GM12872 (cell line): ENCODE data around the gene IGFALS.

Experiments
- TF ChIP-seq, protein P1 (sequence below): IDR thresholded peaks from 3 replicates; pipeline ENCODE4 v1.5.1; 2011; ENCODE audit warnings: low read depth, mild to moderate bottlenecking, low read length, moderate library complexity; ENCODE audit not compliant: insufficient read depth

IGFALS gene

DNA sequence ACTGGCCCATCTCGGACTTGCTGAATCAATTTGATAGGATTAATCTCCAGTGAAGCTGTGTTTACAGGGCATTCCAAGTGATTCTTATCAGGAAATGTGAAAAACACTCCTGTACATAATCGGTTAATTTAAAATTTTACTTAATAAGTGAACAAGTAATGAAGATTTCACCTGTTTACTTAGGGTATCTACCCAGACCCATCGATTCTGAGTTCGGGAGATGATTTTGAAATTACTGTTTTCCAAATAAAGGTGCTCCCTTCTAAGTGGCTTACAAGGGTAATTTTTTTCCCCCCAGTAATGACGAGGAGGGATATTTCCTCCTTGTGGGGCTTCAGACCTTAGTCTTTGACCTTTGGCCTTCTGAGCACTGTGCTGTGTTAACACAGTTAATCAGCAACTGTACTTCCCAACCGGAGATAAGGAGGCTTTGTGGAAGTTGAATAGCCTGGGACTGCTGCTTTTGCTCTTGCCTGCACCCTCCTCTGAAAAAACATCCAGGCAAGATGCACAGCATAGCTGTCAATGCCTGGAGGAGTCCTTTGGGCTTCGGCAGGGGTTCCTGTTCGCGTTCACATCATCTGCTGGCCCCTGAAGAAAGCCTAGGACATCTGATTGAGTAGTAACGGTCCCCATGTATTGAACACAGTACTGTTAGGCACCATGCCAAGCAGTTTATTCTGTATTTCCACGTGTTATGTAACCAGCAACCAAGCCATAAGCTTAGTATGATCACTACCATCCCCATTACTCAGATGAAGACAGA, 35.3 kb upstream of the IGFALS start:
- TF ChIP-seq, protein P1, sequence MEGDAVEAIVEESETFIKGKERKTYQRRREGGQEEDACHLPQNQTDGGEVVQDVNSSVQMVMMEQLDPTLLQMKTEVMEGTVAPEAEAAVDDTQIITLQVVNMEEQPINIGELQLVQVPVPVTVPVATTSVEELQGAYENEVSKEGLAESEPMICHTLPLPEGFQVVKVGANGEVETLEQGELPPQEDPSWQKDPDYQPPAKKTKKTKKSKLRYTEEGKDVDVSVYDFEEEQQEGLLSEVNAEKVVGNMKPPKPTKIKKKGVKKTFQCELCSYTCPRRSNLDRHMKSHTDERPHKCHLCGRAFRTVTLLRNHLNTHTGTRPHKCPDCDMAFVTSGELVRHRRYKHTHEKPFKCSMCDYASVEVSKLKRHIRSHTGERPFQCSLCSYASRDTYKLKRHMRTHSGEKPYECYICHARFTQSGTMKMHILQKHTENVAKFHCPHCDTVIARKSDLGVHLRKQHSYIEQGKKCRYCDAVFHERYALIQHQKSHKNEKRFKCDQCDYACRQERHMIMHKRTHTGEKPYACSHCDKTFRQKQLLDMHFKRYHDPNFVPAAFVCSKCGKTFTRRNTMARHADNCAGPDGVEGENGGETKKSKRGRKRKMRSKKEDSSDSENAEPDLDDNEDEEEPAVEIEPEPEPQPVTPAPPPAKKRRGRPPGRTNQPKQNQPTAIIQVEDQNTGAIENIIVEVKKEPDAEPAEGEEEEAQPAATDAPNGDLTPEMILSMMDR, result no peak

DNA sequence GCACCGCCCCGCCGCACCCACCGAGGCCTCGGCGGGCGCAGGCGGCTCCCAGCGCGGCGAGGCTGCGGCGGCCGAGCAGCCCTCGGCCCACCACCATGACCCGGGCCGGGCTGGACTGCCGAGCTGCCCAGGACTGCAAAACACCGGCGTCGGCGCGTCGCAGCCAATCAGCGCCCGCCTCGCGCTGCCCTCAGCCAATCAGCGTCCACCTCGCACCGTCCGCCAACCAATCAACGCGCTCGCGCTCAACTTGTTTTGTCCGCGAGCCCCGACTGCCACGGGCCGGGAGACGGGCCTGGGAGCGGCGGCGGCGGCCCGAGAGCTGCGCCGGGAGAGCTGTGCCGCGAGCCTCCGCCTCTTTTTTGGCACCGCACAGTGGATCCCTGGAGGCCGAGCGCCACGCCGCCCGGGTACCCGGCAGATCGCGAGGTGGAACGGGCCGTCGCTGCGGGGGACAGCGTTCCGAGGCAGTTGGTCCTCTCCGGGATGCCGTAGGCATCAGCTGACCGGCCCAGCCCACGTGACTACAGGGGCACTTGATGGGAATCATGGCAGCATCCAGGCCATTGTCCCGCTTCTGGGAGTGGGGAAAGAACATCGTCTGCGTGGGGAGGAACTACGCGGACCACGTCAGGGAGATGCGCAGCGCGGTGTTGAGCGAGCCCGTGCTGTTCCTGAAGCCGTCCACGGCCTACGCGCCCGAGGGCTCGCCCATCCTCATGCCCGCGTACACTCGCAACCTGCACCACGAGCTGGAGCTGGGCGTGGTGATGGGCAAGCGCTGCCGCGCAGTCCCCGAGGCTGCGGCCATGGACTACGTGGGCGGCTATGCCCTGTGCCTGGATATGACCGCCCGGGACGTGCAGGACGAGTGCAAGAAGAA, 33.4 kb upstream of the IGFALS start, which contains the start of the genes FAHD1 and HAGH:
Gene FAHD1 (plus strand): TSS at position 516 of the 883 bp plus-strand sequence. CDS start 33 bp downstream, at position 549.
Gene HAGH (minus strand): TSS at position 135 of the 883 bp plus-strand sequence. CDS start 38 bp downstream, at position 97.
- TF ChIP-seq, protein P1, result no peak

DNA sequence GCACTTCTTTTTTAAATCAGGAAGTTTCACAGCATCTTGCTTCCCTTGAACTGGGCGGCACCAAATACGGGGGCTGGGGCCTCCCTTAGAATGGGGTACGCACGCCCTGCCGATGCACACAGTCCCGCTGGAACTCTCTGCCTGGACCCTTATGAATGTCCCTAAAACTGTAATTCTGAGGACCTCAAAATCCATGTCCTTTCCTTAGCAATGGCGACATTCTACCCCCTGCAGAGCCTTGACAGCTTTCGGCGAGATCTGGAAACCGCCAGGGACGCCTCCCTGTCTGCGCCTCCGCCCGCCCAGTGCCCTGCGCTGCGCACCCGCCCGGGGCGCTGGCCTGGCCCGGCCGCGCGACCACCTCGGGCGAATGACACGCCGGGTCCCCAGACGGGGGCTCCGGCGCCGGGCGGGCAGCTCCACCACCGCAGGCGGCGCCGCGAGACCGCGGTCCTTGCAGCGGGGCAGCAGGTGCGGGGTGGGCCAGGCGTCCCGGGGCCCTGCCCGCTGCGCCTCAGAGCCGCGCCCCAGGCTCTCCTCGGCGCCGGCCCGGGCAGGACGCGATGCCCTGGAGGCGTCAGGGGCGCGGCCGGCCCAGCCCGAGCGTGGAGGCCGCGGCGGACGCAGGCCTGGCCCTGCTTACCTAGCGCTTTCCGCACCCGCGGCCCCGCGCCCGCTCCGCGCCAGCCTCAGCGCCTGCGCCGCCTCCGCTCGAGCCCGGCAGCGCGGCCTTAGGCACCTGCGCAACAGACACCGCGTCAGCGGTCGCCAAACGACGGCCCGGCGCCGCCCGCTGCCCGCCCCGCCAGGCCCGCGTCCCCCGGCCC, 32.6 kb upstream of the IGFALS start:
- TF ChIP-seq, protein P1, result no peak

DNA sequence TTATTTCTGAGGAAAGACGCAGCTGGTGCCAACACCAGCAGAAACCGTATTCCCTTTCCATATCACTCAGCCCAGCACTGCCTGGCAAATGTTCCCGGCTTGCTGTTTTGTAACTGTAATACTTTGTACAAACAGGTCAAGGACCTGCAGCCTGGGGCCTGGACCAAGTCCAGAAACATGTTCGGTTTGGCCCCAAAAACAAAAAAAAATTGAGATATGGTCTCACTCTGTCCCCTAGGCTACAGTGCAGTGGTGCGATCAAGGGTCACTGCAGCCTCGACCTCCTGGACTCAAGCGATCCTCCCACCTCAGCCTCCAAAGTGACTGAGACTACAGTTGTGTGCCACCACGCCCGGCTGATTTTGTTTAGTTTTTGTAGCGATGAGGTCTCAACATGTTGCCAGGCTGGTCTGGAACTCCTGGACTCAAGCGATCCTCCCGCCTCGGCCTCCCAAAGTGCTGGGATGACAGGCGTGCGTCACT, 31.9 kb upstream of the IGFALS start:
- TF ChIP-seq, protein P1, result no peak

DNA sequence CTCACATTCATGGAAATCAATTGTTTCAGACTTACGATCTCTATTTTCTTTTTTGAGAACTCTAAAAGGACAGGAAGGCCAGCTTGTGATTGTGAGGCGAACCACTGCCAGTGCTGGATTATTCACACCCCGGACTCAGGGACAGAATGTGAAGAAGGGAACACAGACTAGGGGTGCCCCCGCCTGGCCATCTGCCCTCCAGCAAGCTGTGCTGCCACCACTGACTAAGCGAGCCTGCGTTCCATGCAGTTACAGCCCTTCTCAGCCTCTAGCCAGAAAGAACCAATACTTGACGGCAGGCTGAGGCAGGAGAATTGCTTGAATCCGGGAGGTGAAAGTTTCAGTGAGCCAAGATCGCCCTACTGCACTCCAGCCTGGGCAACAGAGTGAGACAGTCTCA, 30.3 kb upstream of the IGFALS start:
- TF ChIP-seq, protein P1, result peak; percentile 31; the same call in 2 of the 3 replicates

DNA sequence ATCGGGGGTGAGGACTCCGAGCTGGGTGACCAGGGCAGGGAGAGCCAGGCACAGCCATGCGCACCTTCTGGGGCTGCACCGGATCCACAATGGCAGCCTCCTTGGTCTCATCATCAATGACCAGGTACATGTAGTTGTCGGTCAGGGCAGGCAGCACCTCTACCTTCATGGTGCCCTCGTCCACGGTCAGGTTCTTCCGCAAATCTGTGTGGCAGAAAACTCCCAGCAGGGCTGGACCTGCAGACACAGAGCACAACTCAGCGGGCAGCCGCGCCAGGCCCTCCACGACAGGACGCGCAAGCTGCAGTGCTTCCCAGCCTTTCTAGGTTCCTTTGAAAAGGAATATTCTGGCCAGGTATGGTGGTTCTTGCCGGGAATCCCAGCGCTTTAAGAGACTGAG, 29.3 kb upstream of the IGFALS start:
- TF ChIP-seq, protein P1, result no peak
